DMS53 treated with DMSO at 0.1 percent for 48 hours (cell line): ENCODE data around the gene RSPH1.

ENCODE experiments used
- DNase-seq: peaks from one replicate; lab custom pipeline; 2025; ENCODE audit not compliant: unreplicated experiment; lab: John Stamatoyannopoulos, UW

RSPH1 gene

DNA sequence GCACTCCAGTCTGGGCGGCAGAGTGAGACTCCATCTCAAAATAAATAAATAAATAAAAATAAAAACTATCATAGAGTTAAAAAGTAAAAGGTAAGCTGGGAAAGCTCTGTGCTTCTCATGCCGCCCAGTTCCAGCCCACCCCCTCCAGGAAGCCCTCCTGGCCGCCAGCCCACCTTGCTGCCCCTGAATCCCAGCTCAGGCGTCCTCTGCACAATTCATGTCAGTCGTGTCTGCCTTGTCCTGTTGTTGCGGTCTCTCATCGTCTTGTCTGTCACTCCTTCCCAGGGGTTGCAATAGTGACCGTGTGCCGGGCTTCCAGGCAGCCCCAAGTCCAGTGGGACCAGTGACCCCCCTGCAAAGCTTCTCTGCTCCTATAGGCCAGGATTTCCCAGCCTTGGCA is 44.1 kb downstream of the RSPH1 start:
- no peak for DNase-seq

DNA sequence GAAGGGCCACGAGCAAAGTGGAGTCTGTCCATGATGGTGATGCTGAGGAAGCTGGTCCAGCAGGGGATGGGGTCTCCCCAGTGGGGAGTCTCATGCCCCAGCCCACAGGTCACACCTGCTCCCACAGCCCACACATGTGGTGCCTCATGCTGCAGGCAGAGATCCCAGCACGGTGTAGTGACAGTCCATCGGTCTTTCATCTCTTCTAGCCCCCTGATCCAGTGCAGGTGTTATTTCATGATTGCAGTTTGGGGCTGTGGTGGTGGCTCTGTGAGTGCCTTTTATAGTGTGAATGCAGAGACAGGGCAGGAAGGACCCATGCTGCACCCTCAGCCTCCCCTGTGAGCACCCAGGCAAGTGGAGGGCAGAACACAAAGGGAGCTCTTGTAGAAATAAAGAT is 47.3 kb downstream of the RSPH1 start:
- DNase-seq, result no peak

DNA sequence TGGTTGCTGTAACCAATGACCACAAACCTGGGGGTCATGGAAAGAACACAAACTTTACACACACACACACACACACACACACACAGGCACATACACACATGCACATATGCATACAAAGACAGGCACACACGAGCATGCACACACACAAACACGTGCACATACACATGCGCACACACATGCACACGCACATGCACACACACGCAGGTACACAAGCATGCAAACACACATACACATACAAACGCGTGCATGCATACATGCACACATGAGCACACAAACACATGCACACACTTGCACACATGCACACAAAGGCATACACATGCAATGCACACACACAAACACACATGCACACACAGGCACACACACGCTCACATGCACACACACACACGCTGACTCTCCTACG is 48.3 kb downstream of the RSPH1 start:
- DNase-seq, result no peak

DNA sequence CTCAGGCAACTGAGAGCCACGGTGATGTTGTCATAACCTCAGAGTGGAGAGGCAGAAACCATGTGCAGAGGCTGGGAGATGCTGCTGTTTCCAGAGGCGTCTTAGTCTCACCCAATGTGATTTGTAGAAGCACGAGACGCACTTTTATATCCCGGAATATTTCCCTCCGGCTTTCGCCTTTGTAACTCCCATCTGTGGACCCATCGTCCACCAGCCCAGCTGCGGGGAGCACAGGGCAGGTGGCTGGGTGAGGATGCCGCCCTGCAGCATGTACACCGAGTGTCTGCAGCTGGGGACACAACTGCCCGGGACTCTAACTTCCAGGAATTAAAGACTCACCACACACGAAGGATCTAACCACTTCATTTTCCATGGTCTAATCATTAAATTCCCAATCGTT is 48.8 kb downstream of the RSPH1 start:
- no peak for DNase-seq

DNA sequence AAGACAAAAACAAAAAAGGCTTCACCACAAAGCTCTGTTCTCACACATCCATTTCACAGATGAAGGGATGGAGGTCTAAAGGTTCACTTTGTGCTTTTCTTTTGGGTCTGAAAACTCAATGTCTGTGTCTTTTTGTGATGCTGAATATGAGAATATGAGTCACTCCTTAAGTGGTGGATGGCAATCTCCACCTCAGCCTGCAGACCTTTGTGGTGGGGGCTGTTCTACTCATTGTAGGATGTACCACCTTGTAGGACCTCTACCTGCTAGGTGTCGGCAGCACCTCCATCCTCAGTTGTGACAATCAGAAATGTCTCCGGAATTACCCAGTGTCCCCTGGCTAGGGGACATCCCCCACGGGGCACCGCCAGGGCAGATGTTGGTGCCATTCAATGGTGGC is 49.5 kb downstream of the RSPH1 start:
- DNase-seq, result no peak

DNA sequence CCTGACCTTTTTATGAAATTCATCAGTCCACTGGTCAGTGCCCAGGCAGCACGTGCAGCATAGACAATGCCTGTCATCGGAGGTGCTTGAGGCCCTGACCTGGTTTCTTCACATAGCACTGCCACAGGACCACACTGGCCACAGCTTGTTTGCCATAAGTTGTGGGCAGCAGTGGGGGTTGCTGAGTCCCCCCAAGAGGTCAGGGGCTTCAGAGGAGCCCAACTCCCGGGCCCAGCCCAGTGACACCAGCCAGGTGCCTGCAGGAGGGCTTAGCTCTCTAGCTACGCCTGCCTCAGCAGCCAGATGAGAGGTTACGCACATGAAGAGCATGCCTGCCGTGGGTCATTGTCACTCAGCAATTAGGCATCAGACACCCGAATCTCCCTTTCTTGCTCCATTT is 50.7 kb downstream of the RSPH1 start:
- DNase-seq, result no peak

DNA sequence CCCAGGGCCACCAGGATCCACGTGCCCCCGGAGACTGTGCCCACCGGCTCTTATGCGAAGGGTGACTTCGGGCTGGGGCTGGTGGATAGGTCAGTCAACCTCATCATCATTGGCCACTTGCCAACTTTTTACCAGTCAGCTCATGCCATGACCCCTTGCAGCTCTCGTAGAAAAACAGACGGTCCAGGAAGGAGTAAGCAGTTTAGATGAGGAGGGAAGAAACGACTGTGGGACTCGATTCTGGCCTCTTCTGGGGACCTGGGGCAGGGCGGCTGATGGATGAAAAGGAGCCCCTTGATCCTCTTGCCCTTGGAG is 51.3 kb downstream of the RSPH1 start:
- no peak for DNase-seq

DNA sequence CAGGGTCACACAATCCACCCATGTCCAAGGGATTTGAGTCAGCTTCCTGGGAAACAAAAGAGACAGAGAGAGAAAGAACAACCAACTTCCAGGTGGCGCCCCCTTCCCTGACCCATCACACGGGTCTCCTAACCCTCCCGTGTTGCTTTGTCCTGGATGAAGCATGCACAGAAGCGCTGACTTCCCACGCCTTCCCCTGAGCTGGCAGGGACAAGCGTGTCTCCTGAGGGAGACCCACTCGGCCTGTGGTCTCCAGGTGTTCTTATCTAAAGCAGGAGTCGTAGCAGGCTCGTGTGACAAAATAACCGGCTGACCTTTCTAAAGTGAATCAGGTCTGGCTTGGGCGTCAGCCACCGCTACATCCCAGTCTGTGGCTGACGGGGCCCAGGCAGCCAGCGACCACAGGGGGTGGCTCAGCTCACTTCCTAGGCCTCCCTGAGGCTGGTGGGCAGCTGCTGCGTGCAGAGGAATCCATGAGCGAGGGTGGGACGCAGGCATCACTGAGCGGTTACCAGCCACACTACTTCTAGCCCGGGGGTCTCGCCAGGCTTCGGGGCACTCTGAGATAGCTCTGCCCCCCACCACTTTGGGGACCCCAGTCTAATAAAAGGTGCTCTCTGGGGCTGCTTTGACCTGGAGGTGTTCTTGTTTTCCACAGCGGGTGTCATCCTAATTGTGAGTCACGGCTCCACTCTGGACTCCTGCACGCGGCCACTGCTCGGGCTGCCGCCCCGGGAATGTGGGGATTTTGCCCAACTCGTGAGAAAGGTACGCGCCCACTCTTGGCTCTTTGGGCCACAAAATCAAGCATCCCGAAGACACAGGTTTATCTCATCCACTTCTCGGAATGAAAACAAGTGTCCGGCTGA is 51.9 kb downstream of the RSPH1 start:
- DNase-seq, result no peak

DNA sequence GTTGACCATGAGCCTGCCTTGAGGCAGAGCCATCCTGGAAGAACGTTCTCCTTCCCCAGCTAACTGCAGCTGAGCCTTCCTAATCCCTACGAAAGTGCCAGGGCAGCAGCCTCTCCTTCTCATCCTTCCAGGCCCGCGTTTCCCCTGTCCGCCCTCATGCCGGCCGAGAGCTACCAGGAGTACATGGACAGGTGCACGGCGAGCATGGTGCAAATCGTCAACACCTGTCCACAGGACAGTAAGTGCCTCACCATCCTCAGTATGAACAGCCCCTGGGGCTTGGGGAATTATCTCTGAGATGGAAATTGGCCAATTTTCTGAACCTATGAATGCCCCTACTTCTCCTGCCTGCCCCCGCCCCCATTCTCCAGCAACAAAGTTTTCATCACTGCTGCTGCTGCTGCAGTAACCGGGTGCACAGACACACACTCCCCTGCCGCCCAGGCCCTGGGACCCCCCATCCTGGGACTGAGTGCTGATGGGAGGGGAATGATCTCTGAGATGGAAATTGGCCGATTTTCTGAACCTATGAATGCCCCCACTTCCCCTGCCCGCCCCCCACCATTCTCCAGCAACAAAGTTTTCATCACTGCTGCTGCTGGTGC is 52.7 kb downstream of the RSPH1 start:
- DNase-seq, result no peak

DNA sequence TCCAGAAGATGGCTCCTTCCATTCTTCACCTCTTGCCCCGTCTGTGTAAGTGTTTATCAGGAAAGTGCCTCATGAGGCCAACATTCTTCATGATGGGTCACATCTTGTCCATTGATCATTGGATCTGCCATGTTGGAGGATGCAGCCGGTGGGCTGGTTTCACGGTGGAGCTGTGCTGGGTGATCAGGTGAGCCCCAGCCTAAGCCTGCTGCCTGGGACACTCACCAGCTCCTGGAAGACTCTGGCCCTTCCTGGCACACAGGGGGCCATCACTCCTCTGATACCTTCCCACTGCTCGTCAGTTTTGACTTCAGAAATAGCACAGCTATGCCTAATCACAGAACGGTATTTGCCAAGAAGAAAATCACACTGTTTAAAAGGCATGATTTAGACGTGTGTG is 54.1 kb downstream of the RSPH1 start:
- DNase-seq, result no peak

DNA sequence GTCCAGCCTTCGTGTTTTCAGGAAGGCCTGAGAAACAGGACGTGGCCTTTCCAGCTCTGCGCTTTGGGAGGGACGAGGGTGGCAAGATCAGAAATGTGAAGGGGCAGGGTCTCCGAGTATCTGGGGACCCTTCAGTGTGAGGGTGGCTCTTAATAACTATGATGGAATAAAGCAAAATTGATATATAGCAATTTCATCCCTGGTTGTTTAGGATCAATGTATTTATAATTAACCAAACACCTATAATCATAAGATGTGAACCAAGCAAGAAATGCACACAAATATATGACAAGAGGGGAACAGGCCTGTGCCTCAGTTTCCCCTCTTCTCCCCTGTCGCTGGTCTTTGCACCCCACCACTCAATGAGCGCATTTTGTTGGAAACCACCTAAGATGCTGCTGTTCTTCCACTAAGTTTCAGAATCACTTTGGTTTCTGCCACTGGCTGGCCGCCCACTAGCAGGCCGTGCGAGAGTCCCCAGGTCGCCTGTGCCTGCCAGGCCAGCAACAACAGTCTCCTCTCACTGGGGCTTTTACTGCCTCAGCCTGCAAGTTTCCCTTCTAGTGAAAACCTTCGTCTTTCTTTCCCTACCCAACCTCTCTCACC is 55.7 kb downstream of the RSPH1 start:
- DNase-seq, result no peak

DNA sequence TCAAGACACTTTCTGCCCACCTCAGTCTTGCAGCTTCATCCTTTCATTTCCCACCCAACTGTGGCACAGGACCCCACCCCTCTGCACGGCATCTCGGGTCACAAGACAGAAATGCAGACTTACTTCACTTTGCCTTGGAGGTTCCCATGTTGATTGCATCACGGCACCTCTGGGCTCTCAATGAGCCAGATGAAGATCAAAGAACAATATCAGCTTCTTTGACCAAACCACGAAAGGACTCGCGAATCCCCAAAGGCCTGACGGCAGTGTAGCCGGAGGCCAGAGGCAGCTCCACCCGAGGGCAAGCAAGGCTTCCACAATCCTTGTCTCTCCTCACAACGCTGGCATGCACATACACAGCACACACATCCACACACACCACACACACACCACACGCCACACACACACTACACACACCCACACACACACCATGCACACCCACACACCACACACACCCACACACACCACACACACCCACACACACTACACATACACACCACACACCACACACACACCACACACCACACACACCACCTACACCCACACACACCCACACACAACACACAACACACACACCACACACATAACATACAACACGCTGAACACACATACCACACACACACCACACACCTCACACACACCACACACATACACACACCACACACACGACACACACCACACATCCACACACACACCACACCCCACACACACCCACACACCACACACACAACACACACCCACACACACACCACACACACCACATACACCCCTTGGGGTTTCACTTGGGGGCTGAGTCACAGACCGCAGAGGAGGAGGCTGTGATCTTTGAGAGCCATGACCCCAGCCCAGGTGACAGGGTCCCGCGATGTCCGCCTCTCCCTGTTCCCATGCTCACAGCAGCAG is 56.5 kb downstream of the RSPH1 start:
- no peak for DNase-seq

DNA sequence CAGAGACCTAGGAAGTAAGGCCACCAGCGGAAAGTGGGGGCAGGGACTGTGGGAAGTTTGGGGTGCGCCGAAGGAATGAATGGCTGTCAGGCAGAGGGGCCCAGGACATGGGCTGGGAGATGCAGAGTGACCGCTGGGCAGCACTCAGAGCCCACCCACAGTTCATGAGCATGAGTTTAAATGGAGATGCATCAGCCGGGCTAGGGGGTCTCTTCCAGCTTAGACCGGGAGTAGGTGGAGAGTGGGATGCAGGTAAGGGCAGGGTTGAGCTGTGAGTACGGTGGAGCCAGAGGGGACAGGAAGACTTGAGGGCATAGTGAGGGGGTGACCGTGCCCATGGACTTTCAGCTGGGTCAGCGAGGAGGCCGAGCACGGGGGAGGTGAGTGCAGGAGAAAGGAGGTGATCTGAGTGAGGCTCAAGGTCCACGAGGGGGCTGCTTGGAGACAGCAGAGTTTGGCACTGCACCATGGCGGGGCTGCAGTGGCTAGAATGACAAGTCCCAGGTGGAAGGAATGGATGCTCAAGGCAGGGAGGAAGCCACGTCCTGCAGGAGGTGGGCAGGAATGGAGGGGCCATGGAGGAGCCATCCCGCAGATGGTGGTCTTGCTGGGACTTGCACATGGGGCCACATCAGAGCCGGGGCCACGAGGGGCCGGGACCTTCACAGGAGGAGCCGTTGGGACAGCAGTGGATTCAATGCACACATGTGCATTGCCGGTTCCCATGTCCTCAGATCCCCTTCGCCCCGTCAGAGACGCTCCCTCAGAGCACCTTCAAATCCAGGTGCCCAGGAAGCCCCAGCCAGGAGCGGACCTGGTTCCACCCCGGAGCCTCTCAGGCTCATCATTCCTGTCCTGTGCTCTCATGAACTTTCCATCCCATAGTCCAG is 57.5 kb downstream of the RSPH1 start:
- DNase-seq, result no peak

DNA sequence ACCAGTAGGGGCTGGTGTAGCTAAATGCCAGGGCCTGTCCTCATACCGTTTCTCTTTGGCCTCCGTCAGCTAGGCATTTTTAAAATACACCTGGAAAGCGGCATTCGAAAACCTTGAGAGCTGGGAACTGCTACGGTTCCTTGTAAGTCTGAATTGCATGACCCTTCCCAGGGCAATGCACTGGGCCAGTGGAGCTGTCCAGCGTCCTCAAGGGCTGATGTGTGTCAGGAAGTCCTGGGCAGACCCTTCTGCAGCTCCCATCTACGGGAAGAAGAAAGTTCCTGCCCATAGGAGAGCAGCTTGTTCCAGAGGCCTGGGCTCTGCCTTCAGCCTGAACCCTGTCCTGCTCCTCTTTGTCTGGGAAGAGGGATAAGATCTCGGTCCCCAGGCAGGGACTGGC is 58.2 kb downstream of the RSPH1 start:
- DNase-seq, result no peak

DNA sequence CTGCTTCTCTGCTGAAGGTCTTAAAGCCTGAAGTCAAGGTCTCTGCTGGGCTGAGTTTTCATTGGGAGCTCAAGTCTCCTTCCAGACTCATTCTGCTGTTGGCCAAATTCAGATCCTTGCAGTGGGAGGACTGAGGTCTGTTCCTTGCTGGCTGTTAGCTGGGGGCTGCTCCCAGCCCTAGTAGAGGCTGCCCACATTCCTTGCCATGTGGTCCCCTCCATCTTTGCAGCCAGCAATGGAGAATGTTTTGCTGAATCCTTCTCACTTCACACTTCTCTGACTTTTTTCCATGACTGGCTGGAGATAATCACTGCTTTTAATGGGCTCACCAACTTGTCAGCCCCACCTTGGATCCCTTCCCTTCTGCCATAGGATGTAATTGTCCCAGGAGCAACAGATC is 59.1 kb downstream of the RSPH1 start:
- no peak for DNase-seq

DNA sequence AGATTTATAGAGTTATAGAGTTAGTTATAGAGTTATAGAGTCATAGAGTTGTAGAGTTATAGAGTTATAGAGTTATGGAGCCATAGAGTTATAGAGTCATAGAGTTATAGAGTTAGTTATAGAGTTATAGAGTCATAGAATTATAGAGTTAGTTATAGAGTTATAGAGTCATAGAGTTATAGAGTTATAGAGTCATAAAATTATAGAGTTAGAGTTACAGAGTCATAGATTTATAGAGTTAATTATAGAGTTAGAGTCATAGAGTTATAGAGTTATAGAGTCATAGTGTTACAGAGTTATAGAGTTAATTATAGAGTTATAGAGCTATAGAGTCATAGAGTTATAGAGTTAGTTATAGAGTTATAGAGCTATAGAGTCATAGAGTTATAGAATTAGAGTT is 60.2 kb downstream of the RSPH1 start:
- DNase-seq, result no peak

DNA sequence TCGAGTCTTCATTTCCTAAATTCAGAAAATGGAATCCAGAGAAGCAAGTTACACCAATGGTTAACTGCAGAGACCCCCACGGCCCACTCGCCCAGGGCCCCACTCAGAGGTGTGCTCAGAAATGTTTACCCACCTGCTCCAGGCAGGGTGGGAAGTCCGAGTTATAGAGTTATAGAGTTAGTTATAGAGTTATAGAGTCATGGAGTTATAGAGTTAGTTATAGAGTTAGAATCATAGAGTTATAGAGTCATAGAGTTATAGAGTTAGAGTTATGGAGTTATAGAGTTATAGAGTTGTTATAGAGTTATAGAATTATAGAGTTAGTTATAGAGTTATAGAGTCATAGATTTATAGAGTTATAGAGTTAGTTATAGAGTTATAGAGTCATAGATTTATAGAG is 60.6 kb downstream of the RSPH1 start:
- no peak for DNase-seq

DNA sequence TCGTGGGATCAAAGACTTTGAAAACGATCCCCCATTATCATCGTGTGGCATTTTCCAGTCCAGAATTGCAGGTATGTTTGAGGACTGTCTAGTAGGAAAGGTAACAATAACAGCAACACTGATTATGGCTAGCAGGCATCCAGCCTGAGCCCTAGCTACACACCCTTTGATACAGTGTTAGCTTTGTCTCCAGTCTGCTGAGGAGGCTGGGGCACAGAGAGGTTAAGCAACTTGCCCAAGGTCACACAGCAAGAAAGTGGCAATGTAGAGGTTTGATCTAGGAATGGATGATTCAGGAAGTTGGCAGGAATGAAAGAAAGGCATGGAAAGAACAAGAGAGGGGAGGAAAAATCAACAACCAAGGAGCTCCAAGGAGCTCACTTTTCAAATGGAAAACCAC is 61.1 kb downstream of the RSPH1 start:
- no peak for DNase-seq

DNA sequence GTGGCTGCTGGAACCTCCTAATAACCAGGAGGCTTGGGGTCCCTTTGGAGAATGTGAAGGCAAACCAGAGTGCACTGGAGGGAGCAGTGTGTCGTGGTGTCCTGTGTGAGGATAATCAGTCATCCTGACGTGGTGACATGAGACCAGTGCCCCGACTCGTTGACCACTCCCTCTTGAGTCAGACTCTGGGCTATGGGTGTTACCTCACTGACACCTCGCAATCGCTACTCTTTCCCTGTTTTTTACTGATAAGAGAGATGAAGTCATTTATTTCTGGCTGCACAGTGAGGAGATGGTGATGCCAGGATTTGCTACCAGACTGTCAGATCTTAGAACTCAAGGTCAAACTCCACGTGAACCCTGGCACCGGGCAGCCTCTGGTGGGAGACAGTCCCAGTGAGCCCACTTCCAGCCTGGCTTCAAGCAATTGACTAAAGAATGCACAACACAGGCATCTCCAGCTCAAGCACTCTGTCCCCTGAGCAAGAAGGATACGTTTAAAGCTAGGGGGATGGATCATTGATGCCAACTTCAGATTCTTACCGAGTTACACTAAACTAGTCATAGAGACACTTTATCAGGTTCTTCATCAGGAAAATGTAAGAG is 62.0 kb downstream of the RSPH1 start:
- DNase-seq, result no peak

DNA sequence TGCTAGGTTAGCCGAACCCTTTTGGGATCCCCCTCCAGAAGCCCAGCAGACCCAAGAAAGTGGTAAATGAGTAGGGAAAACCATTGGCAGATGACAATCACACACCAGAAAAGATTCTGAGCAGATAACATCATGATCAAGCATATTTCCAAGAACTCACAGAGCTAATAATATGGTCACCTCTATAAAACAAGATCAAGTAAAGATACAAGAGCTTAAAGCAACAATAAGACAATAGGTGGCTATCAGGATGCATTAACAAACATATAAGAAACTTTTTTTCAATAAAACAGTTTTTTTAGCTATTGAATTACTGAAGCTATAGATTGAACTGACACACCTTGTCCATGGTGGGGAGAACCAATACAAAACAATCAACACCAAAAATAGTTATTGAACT is 63.3 kb downstream of the RSPH1 start:
- no peak for DNase-seq
